Measurements from ENCODE around the gene LDLRAD4.

The LDLRAD4 gene

DNA sequence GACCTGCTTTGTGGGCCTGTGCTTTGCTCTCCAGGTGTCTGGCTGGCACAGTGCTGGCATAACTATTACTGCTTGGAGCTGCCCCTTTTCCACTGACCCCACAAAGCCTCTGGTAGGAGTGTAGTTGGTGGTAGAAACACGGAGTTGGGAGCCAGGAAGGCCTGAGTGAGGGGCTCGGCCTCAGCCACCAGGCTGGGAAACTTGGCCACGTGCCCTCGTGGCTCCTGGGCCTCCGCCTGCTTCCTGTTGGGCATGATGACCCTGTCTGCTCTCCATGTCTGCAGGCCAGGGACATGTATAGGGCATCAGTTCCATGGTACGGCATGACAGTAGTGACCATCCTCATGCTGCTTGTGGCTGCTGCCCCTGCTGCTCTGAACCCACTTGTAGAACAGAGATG is 266.6 kb downstream of the LDLRAD4 start:
- H2AFZ ChIP-seq (ENCODE audit: low read depth, low read length), result no peak overlapping the region
- TF ChIP-seq EZH2 (IDR thresholded peaks at IDR 0.05; ENCODE audit: borderline replicate concordance, low read depth, low read length, severe bottlenecking), result no peak
- TF ChIP-seq, protein P1, sequence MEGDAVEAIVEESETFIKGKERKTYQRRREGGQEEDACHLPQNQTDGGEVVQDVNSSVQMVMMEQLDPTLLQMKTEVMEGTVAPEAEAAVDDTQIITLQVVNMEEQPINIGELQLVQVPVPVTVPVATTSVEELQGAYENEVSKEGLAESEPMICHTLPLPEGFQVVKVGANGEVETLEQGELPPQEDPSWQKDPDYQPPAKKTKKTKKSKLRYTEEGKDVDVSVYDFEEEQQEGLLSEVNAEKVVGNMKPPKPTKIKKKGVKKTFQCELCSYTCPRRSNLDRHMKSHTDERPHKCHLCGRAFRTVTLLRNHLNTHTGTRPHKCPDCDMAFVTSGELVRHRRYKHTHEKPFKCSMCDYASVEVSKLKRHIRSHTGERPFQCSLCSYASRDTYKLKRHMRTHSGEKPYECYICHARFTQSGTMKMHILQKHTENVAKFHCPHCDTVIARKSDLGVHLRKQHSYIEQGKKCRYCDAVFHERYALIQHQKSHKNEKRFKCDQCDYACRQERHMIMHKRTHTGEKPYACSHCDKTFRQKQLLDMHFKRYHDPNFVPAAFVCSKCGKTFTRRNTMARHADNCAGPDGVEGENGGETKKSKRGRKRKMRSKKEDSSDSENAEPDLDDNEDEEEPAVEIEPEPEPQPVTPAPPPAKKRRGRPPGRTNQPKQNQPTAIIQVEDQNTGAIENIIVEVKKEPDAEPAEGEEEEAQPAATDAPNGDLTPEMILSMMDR (IDR thresholded peaks at IDR 0.05; ENCODE audit: borderline replicate concordance, extremely low read depth, low read length, poor library complexity, severe bottlenecking), result no peak
- DNase-seq (no peak), ATAC-seq (ENCODE audit: insufficient read depth, low read depth) (no peak)
- H3K79me2 ChIP-seq (ENCODE audit: insufficient read depth, low read length), result peaks cover 97% of the 10 kb centered on the region
- H3K9ac ChIP-seq (ENCODE audit: low read depth, low read length), result no peak overlapping the region
- H3K9me3 ChIP-seq (ENCODE audit: insufficient read depth, low read length, severe bottlenecking), result no peaks in the 10 kb centered on the region
- no peak overlapping the region for H3K4me3 ChIP-seq (ENCODE audit: low read depth in 1 of 2, low read length in 2 of 2)
- H3K4me2 ChIP-seq (ENCODE audit: insufficient read depth, low read length), result no peak overlapping the region
- H3K27ac ChIP-seq (ENCODE audit: low read length), result peak overlapping the region; percentile 37; the same call in 1 of the 2 replicates
- no peaks in the 10 kb centered on the region for H3K27me3 ChIP-seq (ENCODE audit: insufficient read depth, low read length, poor library complexity)
- H4K20me1 ChIP-seq (ENCODE audit: insufficient read depth, low read length), result peaks cover 80% of the 10 kb centered on the region
- H3K36me3 ChIP-seq (ENCODE audit: insufficient read depth, low read length), result peaks cover 89% of the 10 kb centered on the region
- H3K4me1 ChIP-seq (ENCODE audit: insufficient read depth, low read length), result 0 out of 2 replicates have a peak, but pooled peaks cover 5% of the 10 kb centered on the region

DNA sequence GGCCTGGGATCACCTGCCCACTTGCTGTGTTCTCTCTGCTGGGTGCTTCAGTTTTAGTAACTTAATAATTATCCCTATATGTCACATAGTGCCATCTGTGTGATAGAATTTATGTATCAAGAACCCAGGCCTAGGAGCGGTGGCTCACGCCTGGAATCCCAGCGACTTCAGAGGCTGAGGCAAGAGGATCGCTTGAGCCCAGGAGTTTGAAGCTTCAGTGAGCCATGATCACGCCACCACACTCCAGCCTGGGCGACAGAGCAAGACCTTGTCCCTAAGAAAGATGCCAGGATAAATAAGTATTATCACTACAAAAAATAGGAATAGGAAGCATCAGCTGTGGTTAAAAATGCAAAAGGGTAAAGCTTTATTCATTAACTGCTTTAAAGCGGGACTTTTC is 267.0 kb downstream of the LDLRAD4 start:
- H3K9me3 ChIP-seq (ENCODE audit: insufficient read depth, low read length, severe bottlenecking), result no peaks in the 10 kb centered on the region
- H4K20me1 ChIP-seq (ENCODE audit: insufficient read depth, low read length), result peaks cover 77% of the 10 kb centered on the region
- no peak overlapping the region for H2AFZ ChIP-seq (ENCODE audit: low read depth, low read length)
- no peak overlapping the region for H3K9ac ChIP-seq (ENCODE audit: low read depth, low read length)
- DNase-seq, result no peak
- H3K4me2 ChIP-seq (ENCODE audit: insufficient read depth, low read length), result no peak overlapping the region
- H3K4me3 ChIP-seq (ENCODE audit: low read depth in 1 of 2, low read length in 2 of 2), result no peak overlapping the region
- H3K27me3 ChIP-seq (ENCODE audit: insufficient read depth, low read length, poor library complexity), result no peaks in the 10 kb centered on the region
- 0 out of 2 replicates have a peak, but pooled peaks cover 5% of the 10 kb centered on the region for H3K4me1 ChIP-seq (ENCODE audit: insufficient read depth, low read length)
- H3K27ac ChIP-seq (ENCODE audit: low read length), result peak overlapping the region; percentile 37; the same call in 1 of the 2 replicates
- TF ChIP-seq, protein P1 (IDR thresholded peaks at IDR 0.05; ENCODE audit: borderline replicate concordance, extremely low read depth, low read length, poor library complexity, severe bottlenecking), result no peak
- TF ChIP-seq EZH2 (IDR thresholded peaks at IDR 0.05; ENCODE audit: borderline replicate concordance, low read depth, low read length, severe bottlenecking), result no peak
- peaks cover 97% of the 10 kb centered on the region for H3K79me2 ChIP-seq (ENCODE audit: insufficient read depth, low read length)
- peaks cover 89% of the 10 kb centered on the region for H3K36me3 ChIP-seq (ENCODE audit: insufficient read depth, low read length)
- no peak for ATAC-seq (ENCODE audit: insufficient read depth, low read depth)

DNA sequence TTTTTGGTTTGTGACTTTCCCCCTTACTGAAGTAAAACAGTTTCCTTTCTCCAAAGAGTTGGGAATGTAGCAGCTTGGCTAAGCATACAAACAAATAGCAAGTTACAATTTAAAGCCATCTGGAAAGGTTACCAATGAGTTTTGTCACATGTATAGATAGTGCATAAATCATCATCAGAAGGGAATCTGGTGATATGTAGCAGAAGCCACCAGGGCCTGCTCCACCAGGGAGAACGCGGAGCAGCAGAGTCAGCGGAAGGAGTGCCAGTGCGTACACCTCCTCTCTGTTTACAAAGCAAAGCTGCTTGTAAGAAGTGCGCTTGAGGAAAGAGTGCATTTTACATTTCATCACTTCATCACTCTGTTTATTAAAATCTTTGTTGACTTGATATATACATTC is 267.7 kb downstream of the LDLRAD4 start:
- Histone ChIP-seq H3K27me3 (ENCODE audit: insufficient read depth, low read length, poor library complexity) (no peaks in the 10 kb centered on the region), H3K4me1 (ENCODE audit: insufficient read depth, low read length) (0 out of 2 replicates have a peak, but pooled peaks cover 5% of the 10 kb centered on the region), H4K20me1 (ENCODE audit: insufficient read depth, low read length) (peaks cover 76% of the 10 kb centered on the region), H3K79me2 (ENCODE audit: insufficient read depth, low read length) (peaks cover 97% of the 10 kb centered on the region), H3K27ac (ENCODE audit: low read length) (no peak overlapping the region), H3K4me2 (ENCODE audit: insufficient read depth, low read length) (no peak overlapping the region), H3K36me3 (ENCODE audit: insufficient read depth, low read length) (peaks cover 89% of the 10 kb centered on the region), H3K4me3 (ENCODE audit: low read depth in 1 of 2, low read length in 2 of 2) (no peak overlapping the region), H3K9ac (ENCODE audit: low read depth, low read length) (no peak overlapping the region), H2AFZ (ENCODE audit: low read depth, low read length) (no peak overlapping the region), H3K9me3 (ENCODE audit: insufficient read depth, low read length, severe bottlenecking) (no peaks in the 10 kb centered on the region)
- TF ChIP-seq, protein P1 (IDR thresholded peaks at IDR 0.05; ENCODE audit: borderline replicate concordance, extremely low read depth, low read length, poor library complexity, severe bottlenecking), result no peak
- no peak for TF ChIP-seq EZH2 (IDR thresholded peaks at IDR 0.05; ENCODE audit: borderline replicate concordance, low read depth, low read length, severe bottlenecking)
- DNase-seq (no peak), ATAC-seq (ENCODE audit: insufficient read depth, low read depth) (no peak)

All from DND-41 (cell line).